GM19463 (cell line): ENCODE data around the gene ZDHHC5.

Source experiments
- ATAC-seq: cut with Tn5 transposase; IDR thresholded peaks from one replicate; pipeline ENCODE4 v1.9.1; 2021; ENCODE audit warnings: mild to moderate bottlenecking, moderate library complexity; ENCODE audit not compliant: unreplicated experiment

Gene ZDHHC5, protein sequence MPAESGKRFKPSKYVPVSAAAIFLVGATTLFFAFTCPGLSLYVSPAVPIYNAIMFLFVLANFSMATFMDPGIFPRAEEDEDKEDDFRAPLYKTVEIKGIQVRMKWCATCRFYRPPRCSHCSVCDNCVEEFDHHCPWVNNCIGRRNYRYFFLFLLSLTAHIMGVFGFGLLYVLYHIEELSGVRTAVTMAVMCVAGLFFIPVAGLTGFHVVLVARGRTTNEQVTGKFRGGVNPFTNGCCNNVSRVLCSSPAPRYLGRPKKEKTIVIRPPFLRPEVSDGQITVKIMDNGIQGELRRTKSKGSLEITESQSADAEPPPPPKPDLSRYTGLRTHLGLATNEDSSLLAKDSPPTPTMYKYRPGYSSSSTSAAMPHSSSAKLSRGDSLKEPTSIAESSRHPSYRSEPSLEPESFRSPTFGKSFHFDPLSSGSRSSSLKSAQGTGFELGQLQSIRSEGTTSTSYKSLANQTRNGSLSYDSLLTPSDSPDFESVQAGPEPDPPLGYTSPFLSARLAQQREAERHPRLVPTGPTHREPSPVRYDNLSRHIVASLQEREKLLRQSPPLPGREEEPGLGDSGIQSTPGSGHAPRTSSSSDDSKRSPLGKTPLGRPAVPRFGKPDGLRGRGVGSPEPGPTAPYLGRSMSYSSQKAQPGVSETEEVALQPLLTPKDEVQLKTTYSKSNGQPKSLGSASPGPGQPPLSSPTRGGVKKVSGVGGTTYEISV

DNA sequence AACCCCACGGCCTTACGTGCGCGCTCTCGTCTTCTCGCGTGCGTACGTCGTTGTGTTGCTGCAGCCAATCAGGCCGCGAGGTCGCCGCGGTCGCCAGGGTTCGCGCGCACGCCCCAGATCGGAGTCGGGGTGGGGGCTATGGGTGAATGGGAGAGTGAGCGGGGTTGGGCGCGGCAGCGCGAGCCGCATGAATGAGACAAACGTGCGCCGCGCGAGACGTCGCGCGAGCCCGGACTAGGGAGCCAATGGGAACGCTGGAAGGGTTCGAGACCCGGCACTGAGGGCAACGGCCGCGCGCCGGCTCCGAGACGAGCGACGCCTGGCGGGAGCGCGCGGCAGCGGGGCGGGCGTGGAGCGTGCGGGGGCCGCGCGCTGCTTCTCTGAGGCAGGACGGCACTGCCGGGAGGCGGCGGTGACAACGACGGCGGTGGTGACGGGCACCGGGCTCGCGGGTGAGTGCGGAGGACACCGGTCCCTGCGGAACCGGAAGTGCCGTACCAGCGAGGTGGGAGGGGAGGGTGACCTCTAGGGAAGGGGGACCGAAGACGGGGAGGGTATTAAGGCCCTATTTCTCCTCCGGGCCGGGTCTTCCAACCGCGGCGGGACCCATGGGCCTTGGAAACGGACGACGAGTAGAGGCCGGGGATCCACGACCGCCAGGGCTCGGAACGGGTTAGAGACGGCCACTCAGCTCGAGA, at the start of gene ZDHHC5:
ZDHHC5 (plus strand) TSS at position 379 of the 698 bp plus-strand sequence. CDS start 4,977 bp downstream, outside the sequence.
- peak; percentile 83 for ATAC-seq

DNA sequence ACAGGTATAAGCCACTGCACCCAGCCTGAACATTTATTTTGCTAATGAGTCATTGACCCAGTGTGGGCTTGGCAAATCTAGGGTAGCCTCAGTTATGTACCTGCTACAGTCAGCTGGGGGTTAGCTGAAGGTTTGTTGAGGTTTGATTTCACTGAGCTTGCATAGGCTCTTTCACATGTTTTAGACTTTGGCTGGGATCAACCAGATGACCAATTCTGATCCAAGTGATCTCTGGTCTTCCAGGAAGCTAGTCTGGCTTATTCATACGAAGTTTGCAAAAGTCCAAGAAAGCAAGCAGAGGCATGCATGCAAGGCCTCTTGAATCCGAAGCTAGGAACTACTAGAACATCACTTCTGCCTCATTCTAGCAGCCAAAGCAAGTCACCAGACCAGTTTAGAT, 49.5 kb upstream of the ZDHHC5 start:
- no peak for ATAC-seq

DNA sequence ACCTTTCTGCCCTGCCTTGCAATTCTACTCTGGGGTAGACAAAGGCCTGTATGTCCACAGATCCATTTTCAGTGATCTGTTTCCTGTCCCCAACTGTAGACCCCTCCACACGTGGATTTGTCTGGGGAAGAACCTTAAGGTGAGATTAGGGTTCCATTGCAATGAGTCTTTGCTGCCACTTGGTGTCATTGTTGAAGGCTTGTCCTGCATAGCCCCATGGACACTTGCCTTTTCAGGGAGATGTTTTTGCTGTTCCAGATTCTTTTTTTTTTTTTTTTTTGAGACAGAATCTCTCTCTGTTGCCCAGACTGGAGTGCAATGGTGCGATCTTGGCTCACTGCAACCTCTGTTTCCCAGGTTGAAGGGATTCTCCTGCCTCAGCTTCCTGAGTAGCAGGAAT, 48.6 kb upstream of the ZDHHC5 start:
- no peak for ATAC-seq

DNA sequence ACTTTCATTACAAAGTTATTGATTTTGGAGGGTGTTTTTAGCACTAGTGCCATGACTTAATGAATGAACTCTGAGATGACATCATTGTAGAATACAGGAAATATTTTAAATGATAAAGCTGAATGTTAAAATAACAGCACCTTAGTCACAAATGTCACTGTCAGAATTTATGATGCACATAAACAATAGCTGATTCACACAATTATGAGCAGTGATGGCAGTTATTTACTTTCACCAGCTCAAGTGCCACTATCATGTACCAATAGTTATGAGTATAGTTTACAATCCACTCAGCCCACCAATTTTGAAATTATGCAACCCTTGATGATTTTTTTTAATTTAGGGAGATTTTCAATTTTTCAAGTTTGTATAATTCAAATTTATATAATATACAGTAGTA, 47.4 kb upstream of the ZDHHC5 start:
- ATAC-seq = no peak

DNA sequence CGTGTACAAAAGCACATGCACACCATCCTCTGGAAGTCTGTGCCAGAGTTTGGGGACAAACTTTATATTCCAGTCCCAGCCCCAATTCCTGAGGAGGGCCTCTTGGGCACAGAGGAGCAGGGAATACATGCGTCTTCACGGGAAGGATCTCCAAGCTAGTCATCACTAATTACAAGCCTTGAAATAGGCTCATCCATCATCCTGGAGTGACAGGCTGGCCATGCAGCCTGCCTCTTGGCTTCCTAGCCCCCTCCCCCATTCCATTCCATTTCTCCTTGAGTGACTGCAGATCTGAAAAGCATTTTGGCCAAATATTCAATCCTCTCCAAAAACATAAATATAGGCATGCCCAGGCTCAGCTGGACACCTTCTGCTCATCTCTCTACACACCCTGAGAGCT, 45.7 kb upstream of the ZDHHC5 start:
- ATAC-seq = no peak

DNA sequence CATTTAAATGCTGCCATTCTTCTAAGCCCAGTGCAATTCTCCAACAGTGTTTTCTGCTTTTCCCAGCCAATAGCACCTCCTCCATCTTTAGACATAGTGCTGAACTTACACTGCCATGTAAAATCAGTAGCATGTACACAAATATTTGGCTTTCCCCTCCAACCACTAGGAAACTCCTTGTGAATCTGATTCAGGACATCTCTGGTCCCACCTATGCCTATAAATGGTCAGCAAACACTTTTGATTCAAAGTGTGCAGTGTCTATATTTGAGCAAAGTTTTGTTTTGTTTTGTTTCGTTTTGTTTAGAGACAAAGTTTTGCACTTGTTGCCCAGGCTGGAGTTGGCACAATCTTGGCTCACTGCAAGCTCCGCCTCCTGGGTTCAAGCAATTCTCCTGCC, 43.0 kb upstream of the ZDHHC5 start:
- ATAC-seq = no peak

DNA sequence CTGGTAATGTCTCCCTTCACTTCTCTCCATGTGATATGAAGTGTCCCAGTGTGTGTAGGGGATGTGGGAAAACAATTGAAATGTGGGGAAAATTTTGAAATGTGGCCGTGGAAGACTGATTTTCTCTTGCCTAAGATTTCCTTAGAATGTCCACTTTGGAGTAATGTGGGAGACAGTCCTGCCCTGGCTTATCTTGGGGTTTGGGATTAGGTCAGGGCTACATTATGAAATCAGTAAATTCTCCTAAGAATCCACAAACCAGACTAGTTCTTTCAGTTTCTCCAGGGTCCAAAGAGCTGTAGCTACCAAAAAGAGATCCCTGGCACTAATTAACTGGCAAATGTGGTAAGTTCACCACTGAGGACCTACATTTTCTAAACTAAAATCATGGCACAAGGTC, 41.0 kb upstream of the ZDHHC5 start:
- no peak for ATAC-seq

DNA sequence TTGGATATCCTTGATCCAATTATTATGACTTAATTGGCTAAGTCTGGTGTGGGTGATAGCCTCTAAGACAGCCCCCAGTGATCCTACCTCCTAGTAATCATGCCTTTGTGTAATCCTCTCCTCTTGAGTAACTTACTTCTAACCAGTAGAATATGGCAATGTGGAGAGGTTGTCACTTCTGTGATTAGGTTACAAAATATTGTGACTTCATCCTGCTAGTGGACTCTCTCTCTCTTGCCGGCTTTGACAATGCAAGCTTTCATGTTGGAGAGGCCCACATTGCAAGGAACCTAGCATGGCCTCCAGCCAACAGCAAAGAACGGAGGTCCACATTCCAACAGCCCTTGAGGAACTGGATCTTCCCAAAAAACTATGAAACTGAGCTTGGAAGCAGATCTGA, 37.7 kb upstream of the ZDHHC5 start:
- no peak for ATAC-seq

DNA sequence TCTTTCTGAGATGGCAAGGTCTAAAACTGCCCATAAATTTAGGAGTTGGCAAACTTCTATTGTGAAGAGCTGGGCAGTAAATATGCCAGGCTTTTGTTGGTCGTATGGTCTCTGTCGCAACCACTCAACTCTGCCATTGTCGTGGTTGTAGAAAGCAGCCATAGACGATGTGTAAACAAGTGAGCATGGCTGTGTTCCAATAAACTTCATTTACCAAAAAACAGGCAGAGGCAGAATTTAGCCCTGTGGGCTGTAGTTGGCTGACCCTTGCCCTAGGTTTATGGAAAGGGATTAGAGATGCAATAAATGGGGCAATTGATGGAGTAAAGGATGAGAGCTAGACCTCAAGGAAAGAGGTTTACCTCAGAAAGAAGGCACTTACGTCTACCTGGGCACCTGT, 35.8 kb upstream of the ZDHHC5 start:
- no peak for ATAC-seq

DNA sequence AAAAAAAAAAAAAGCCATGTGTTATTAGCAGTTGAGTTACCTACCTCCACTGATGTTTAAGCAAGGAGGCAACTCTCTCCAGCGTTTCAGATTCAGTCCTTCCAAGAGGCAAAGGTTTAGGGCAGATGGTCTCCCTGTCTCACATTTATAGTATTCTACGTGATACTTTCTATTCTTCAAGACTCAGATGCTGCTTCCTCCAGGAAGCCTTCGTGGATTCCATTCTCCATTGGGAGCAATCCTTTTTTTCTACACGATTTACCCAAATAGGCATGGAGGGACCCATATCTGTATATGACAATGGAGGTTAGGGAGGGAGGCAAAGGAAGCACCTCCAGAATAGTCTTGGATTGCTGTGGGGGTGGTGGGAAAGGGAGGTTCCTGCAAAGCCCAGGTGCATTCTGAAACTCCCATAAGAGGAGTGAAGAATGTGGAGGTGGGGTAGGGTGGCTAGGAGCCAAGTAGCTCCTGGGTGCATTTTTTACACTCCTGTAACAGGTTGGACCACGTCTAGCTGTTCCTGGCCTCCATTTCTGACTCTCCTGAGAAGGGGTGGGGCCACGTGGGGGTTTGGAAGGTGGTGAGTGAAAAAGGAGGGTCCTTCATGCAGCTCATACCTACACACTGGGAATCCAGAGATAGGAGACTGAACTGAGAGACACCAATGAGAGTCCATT, 34.4 kb upstream of the ZDHHC5 start:
- no peak for ATAC-seq

DNA sequence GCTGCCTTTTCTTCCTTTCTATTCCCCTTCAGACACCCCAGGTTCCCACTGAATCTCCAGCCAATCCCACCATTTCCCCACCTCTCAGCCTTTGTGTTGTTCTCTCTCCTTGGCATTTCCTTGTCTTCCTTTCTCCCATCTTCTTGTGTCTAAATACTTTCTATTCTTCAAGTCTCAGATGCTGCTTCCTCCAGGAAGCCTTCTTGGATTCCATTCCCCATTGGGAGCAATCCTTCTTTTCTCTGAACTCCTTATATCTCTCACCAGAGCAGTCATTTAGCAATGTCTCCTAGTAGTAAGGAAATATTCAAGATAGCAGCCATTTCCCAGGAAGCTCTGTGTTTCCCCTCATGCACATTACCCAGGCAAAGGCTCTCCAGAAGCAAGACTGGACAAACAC, 33.6 kb upstream of the ZDHHC5 start:
- no peak for ATAC-seq

DNA sequence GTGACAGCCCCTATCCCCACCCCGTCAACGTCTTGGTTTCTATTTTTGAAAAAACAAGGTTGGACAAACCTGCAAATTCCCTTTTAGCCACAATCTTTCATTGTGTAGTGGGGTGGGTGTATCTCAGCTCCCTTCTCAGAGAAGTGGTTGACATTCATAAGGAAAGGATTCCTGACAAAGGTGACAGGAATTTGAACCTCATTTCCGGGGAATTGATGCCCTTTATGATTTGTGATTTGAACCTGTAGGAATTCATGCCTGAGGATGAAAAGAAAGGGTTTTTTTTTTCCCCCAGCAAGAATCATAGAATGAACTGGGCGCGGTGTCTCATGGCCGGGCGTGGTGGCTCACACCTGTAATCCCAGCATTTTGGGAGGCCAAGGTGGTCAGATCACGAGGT, 32.7 kb upstream of the ZDHHC5 start:
- ATAC-seq = no peak

DNA sequence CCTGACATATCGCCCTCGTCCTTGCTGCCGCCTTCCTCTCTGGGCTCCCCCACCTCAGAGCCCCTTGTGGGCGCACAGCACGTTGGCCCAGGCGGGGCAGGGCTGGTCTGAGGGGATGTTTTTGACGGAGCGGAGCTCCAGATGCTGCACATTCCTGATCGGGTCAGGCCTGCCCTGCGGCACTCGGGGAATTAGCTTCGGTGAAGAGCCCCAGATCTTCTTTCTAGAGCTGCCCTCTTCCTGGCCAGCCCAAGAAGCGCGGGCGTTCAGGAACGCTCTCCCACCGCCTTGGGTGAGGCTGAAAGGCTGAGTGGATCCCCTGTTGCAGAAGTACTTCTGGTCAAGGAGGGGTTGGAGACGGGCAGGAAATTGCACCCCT, 30.3 kb upstream of the ZDHHC5 start:
- ATAC-seq = no peak

DNA sequence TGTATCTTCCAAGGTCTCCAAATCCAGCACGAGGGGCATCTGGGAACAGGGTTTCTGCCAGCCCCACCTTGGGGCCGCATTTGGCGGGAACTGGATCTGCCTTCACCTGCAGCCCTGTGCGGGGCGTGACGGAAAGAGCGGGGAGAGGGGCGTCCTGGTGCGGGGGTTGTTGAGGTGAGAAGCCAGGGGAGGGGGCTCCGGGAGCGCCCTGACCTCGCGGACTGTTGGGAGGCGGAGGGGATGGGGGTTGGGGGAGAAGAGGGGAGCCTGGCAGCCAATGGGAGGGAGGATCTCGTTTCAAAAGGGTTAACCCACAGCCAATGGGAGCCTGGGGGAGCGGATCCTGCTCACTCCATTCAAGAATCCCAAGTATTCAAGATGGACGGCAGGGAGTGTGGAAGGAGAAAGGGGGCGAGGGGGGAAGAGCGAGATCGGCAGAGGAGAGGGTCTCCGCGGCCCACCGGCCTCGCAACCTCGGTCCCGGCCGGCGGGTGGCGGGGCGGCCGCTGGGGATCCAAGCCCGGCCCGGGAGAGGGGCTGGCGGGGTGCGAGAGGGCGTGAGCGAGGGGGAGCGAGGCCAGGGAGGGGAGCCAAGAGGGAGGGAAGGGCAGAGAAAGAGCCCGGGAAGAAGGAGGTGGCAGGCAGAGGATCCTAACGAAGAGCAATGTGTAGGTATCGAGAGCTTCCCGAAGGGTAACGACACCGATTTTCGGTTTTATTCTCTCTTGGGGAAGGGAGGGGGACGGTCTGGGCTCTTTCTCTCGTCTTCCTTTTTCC, 29.7 kb upstream of the ZDHHC5 start:
- peak; percentile 50 for ATAC-seq

DNA sequence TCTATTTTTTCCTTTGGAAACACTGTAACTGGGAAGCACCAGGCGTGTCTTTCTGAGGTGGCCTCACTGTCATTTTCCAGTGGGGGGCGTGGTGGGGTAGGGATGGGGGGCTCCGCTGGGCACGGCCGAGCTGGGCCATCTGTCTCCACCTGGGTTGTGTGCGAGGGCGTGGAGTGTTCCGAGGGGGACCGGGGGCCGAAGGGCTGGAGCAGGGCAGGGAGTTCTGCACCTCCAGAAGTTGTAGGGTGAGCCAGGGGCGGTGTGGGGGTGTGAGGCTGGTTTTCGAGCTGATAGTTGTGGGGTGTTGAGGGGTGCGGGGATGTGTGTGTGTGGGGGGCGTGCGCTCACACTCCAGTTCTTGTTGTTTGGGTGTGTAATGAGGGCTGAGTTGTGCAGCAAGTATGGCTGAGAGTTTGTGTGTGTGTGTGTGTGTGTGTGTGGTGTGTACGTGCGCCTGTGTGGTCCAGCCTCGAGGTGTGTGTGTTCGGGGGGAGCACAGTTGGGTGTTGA, 29.0 kb upstream of the ZDHHC5 start:
- ATAC-seq = peak; percentile 15

DNA sequence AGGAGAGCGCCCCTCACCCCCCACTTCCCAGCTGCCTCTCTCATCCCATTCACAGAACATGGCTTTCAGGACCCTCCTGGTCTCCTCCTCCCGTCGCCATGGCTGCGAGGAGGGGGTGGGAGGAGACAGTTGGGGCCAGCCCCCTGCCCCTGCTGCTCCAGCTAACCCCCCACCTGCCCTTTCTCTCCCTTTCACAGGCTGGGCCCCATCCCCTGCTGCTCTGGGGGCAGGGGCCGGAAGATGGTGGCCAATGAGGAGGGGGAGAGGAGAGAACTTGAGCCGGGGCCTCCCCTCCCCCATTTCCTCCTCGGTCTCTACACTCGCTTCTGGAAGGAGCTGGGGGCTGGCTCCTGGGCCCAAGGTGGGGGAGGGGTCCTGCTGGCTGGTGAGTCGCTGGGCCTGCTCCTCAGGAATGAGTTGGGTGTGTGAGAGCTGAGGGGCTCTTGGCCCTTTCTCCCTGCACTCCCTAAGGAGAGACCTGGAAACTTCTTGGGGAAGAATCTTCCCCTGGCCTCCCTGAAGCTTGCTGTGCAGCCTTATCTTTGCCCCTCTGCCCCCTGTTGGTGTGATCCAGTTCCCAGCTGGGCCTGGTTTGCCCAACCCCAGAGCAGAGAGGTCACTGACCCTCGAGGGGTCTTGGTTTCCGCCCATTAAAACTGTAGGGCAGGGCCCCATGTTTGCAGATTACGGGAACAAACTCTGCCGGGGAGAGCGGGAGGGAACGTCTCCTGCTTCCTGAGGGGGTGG, 28.4 kb upstream of the ZDHHC5 start:
- ATAC-seq = no peak

DNA sequence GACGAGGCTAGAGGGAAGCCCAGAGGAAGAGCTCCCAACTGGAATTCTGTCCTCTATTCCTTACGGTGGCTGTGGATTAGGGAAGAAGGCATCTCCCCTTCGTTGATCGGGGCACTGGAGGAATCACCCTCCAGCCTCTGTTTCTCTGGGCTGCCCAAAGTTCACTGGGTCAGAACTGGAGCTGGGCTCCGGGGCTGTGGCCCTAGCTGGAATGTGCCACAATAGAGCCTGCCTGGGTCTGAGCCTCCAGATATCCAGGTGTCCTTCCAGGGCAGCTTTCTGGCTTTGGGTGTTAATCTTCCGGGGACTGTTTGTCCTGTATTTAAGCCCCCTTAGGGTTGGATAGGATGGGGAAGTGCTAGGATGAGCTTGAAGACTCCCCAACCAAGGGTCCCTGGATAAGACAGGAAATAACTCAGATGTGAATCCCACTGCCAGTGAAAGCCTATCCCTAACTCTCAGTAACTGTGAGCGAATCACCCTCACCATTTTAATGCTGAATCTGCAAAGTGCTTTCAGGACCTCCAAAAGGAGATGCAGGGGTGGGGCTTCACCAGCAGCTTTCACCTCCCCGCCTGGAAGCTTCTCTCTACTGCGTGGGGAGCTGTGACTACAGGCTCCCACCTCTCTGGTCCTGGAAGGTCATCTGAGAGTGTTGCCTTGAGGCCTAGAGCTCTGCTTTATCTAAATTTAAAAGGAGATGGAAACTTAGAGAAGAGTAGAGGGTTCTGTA, 27.7 kb upstream of the ZDHHC5 start:
- ATAC-seq = no peak

DNA sequence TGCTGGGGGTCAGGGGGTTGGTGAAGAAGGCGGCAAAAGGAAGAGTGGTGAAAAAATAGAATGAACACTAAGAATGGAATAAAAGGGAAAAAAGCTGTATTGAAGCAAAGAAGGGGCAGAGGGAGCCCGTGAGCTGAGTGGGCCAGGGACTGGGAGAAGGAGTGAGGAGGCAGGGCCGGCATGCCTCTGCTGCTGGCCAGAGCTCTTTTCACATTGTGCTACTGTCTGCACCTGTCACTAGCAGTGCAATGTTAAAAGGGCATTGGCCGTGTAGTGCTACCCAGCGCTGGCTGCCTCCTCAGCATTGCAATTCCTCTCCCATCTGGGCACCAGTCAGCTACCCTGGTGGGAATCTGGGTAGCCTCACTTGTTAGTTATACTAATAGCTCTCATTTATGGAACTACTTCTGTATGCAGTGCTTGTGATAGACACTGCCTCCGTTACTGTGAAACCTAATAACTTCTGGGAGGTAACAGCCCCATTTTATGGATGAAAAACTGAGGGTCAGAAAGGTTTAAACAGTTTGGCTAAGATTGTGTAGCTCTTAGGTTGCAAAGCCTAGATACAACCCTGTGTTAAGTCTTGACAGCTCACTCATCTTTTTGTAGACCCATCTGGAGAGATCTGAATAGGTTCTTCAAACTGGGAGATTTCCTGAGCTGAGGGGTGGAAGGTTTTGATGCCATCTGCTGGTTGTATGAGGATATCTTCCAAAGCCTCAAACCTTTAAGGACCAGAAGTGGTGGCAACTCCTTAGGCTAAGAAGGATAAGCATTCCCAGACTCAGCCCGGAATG, 26.7 kb upstream of the ZDHHC5 start:
- ATAC-seq = no peak
